ENCODE measurements around the gene MARCHF4. TPM values are rescaled to one million over a fixed set of nuclear protein-coding genes. Genes with fewer than 3 reads are reported as not detected.

Gene MARCHF4
- total RNA-seq, 1 experiment from 2014 or later: 1.9 TPM

- POLR2A ChIA-PET (ENCODE audit: unreplicated experiment): no interaction called here
- no peaks in the 10 kb centered on the region for H3K9me3 ChIP-seq (ENCODE audit: low read length)
- intact Hi-C loops (cut with micrococcal nuclease): no loop called here
- H3K4me2 ChIP-seq (ENCODE audit: low read length): no peak overlapping the region
- no peaks in the 10 kb centered on the region for H4K20me1 ChIP-seq (ENCODE audit: low read length)
- H2AFZ ChIP-seq (ENCODE audit: low read length): no peak overlapping the region
- H3K9me2 ChIP-seq (replicated peaks; ENCODE audit: low read length): no peaks in the 10 kb centered on the region
- H3K4me3 ChIP-seq (ENCODE audit: low read length): no peak overlapping the region
- ATAC-seq: peak; percentile 86
- no peak overlapping the region for H3K9ac ChIP-seq (ENCODE audit: low read length)
- no peak overlapping the region for H3K27ac ChIP-seq (ENCODE audit: low read length)
- BruUV-seq (replicated peaks): no TSS peak
- TF ChIP-seq EZH2 (IDR thresholded peaks at IDR 0.05; ENCODE audit: low read length, unreplicated experiment) (no peak), CTCF (conservative IDR thresholded peaks at IDR 0.05; ENCODE audit: low read depth, low read length) (no peak), EZH2phosphoT487 (IDR thresholded peaks at IDR 0.05; ENCODE audit: borderline replicate concordance, low read length) (no peak)
- no peaks in the 10 kb centered on the region for H3K36me3 ChIP-seq (ENCODE audit: low read depth, low read length)
- DNase-seq: peak; percentile 66
- H3K79me2 ChIP-seq (ENCODE audit: low read length): no peaks in the 10 kb centered on the region
- H3K4me1 ChIP-seq (ENCODE audit: insufficient read depth, low read length): peaks cover 20% of the 10 kb centered on the region
- H3K27me3 ChIP-seq (ENCODE audit: low read length): no peaks in the 10 kb centered on the region
- no peaks in the 10 kb centered on the region for H3F3A ChIP-seq (ENCODE audit: low read length, unreplicated experiment)
- CTCF ChIA-PET: no interaction called here
Observed at GRCh38 chr2:216350214-216350791, 22.0 kb downstream of the MARCHF4 start.

- BruUV-seq (replicated peaks): no TSS peak
- no peak overlapping the region for H3K27ac ChIP-seq (ENCODE audit: low read length)
- no peaks in the 10 kb centered on the region for H3F3A ChIP-seq (ENCODE audit: low read length, unreplicated experiment)
- H4K20me1 ChIP-seq (ENCODE audit: low read length): no peaks in the 10 kb centered on the region
- no peaks in the 10 kb centered on the region for H3K9me2 ChIP-seq (replicated peaks; ENCODE audit: low read length)
- no peak overlapping the region for H3K4me2 ChIP-seq (ENCODE audit: low read length)
- TF ChIP-seq CTCF (conservative IDR thresholded peaks at IDR 0.05; ENCODE audit: low read depth, low read length) (no peak), EZH2phosphoT487 (IDR thresholded peaks at IDR 0.05; ENCODE audit: borderline replicate concordance, low read length) (no peak), EZH2 (IDR thresholded peaks at IDR 0.05; ENCODE audit: low read length, unreplicated experiment) (no peak)
- no peak overlapping the region for H3K9ac ChIP-seq (ENCODE audit: low read length)
- H3K36me3 ChIP-seq (ENCODE audit: low read depth, low read length): no peaks in the 10 kb centered on the region
- no peak overlapping the region for H3K4me3 ChIP-seq (ENCODE audit: low read length)
- DNase-seq (no peak), ATAC-seq (no peak)
- H3K27me3 ChIP-seq (ENCODE audit: low read length): no peaks in the 10 kb centered on the region
- intact Hi-C loops (cut with micrococcal nuclease): no loop called here
- no peaks in the 10 kb centered on the region for H3K9me3 ChIP-seq (ENCODE audit: low read length)
- H3K79me2 ChIP-seq (ENCODE audit: low read length): no peaks in the 10 kb centered on the region
- POLR2A ChIA-PET (ENCODE audit: unreplicated experiment): no interaction called here
- H2AFZ ChIP-seq (ENCODE audit: low read length): no peak overlapping the region
- CTCF ChIA-PET: no interaction called here
- peaks cover 20% of the 10 kb centered on the region for H3K4me1 ChIP-seq (ENCODE audit: insufficient read depth, low read length)
Observed at GRCh38 chr2:216349366-216349765, 22.9 kb downstream of the MARCHF4 start.

- Histone ChIP-seq H3K79me2 (ENCODE audit: low read length) (no peaks in the 10 kb centered on the region), H3K27ac (ENCODE audit: low read length) (no peak overlapping the region), H3K9me3 (ENCODE audit: low read length) (no peaks in the 10 kb centered on the region), H3K36me3 (ENCODE audit: low read depth, low read length) (no peaks in the 10 kb centered on the region), H3K4me1 (ENCODE audit: insufficient read depth, low read length) (peaks cover 20% of the 10 kb centered on the region), H3K4me3 (ENCODE audit: low read length) (no peak overlapping the region), H3K4me2 (ENCODE audit: low read length) (no peak overlapping the region), H2AFZ (ENCODE audit: low read length) (no peak overlapping the region), H3K9me2 (replicated peaks; ENCODE audit: low read length) (no peaks in the 10 kb centered on the region), H4K20me1 (ENCODE audit: low read length) (no peaks in the 10 kb centered on the region), H3K9ac (ENCODE audit: low read length) (no peak overlapping the region), H3F3A (ENCODE audit: low read length, unreplicated experiment) (no peaks in the 10 kb centered on the region), H3K27me3 (ENCODE audit: low read length) (no peaks in the 10 kb centered on the region)
- intact Hi-C loops (cut with micrococcal nuclease): no loop called here
- ATAC-seq (peak; percentile 63), DNase-seq (peak; percentile 66)
- CTCF ChIA-PET: no interaction called here
- POLR2A ChIA-PET (ENCODE audit: unreplicated experiment): no interaction called here
- no TSS peak for BruUV-seq (replicated peaks)
- TF ChIP-seq CTCF (conservative IDR thresholded peaks at IDR 0.05; ENCODE audit: low read depth, low read length): no peak
- no peak for TF ChIP-seq EZH2phosphoT487 (IDR thresholded peaks at IDR 0.05; ENCODE audit: borderline replicate concordance, low read length)
- TF ChIP-seq EZH2 (IDR thresholded peaks at IDR 0.05; ENCODE audit: low read length, unreplicated experiment): no peak
Observed at GRCh38 chr2:216348756-216349308, 23.5 kb downstream of the MARCHF4 start.

All from PC-3 (cell line).